HepG2 (cell line): ENCODE measurements around the gene SLC50A1. TPM values are rescaled to one million over a fixed set of nuclear protein-coding genes. Genes with fewer than 3 reads are reported as not detected.

Experiments
- GATAD2A ChIP-seq: IDR thresholded peaks from 2 replicates; pipeline ENCODE4 v1.6.1; 2016
- GPN1 ChIP-seq: sonication (generic); formaldehyde crosslinking; IDR thresholded peaks from 2 replicates; pipeline ENCODE4 v1.5.1; 2020; ENCODE audit warnings: missing genetic modification reagents, borderline replicate concordance
- HDAC6 ChIP-seq: fragments of 200-600 bp; sonication (generic); IDR thresholded peaks from 2 replicates; pipeline ENCODE4 v1.7.0; 2017; ENCODE audit warnings: mild to moderate bottlenecking, antibody characterized with exemption, low read length, low read depth
- MYNN ChIP-seq: sonication (generic); formaldehyde crosslinking; IDR thresholded peaks from 2 replicates; pipeline ENCODE4 v1.4.0; 2020; ENCODE audit warnings: mild to moderate bottlenecking, low read depth, missing genetic modification reagents
- SIN3B ChIP-seq: fragments of 150-350 bp; IDR thresholded peaks from 2 replicates; pipeline ENCODE4 v1.6.1; 2014; ENCODE audit warnings: low read length
- SP140L ChIP-seq: sonication (generic); formaldehyde crosslinking; IDR thresholded peaks from 2 replicates; pipeline ENCODE4 v1.4.0; 2020; ENCODE audit warnings: missing genetic modification reagents, borderline replicate concordance
- SP4 ChIP-seq: sonication (generic); formaldehyde crosslinking; IDR thresholded peaks from 2 replicates; pipeline ENCODE4 v1.8.1; 2023; ENCODE audit warnings: mild to moderate bottlenecking, missing genetic modification reagents
- TCF7L2 ChIP-seq: IDR thresholded peaks from 2 replicates; pipeline ENCODE4 v1.6.1; 2011; ENCODE audit warnings: mild to moderate bottlenecking, low read depth, low read length, moderate library complexity
- ZFP90 ChIP-seq: sonication (generic); formaldehyde crosslinking; IDR thresholded peaks from 2 replicates; pipeline ENCODE4 v1.8.0; 2022; ENCODE audit warnings: missing genetic modification reagents, mild to moderate bottlenecking, inconsistent platforms, borderline replicate concordance
- ZNF160 ChIP-seq: sonication (generic); formaldehyde crosslinking; IDR thresholded peaks from 2 replicates; pipeline ENCODE4 v1.8.0; 2022; ENCODE audit warnings: mild to moderate bottlenecking, inconsistent platforms, missing genetic modification reagents
- ZNF549 ChIP-seq: sonication (generic); formaldehyde crosslinking; IDR thresholded peaks from 2 replicates; pipeline ENCODE4 v1.5.0; 2020; ENCODE audit warnings: missing genetic modification reagents
- ZNF552 ChIP-seq: sonication (generic); formaldehyde crosslinking; IDR thresholded peaks from 2 replicates; pipeline ENCODE4 v1.9.0; 2022; ENCODE audit warnings: missing genetic modification reagents, mild to moderate bottlenecking, borderline replicate concordance
- ZNF644 ChIP-seq: IDR thresholded peaks from 2 replicates; pipeline ENCODE4 v1.6.1; 2016; ENCODE audit warnings: low read depth
- ZNF674 ChIP-seq: sonication (generic); formaldehyde crosslinking; IDR thresholded peaks from 2 replicates; pipeline ENCODE4 v1.5.0; 2020; ENCODE audit warnings: low read depth, mild to moderate bottlenecking, missing genetic modification reagents
- polyA plus RNA-seq, 8 experiments: library from polyadenylated mRNA; depleted of rRNA in 3 of 8; stranded (reverse) in 7 of 8; unstranded in 1 of 8; fragments of >200 nt; fragmentation: Illumina TruSeq in 4 of 8; extraction: Trizol in 4 of 8; gene quantifications; 2 replicates each; pipeline versions ENCODE4 v1.2.1 to v1.2.3, GENCODE V29; 2011 to 2016; ENCODE audit warnings: low read depth in 4 of 8, missing spikeins in 1 of 8, mixed read lengths in 1 of 8; ENCODE audit not compliant: insufficient read depth in 1 of 8
- total RNA-seq, 5 experiments: library from RNA; depleted of rRNA; stranded (reverse); fragments of >200 nt; fragmentation: Illumina TruSeq; extraction: Trizol; gene quantifications; 2 replicates each; pipeline ENCODE4 v1.2.3, GENCODE V29; 2016; ENCODE audit warnings: low read depth in 1 of 5
- TF ChIP-seq, protein P1 (sequence below): sonication (generic); formaldehyde crosslinking; IDR thresholded peaks from one replicate; pipeline ENCODE4 v1.5.1; 2020; ENCODE audit warnings: mild to moderate bottlenecking, missing genetic modification reagents; ENCODE audit errors: not compliant biosample characterization
- TF ChIP-seq, protein P2 (sequence below): sonication (generic); formaldehyde crosslinking; IDR thresholded peaks from 2 replicates; pipeline ENCODE4 v1.8.0; 2022; ENCODE audit warnings: low read depth, missing genetic modification reagents
- TF ChIP-seq, protein P3 (sequence below): sonication (generic); formaldehyde crosslinking; IDR thresholded peaks from 2 replicates; pipeline ENCODE4 v1.4.0; 2020; ENCODE audit warnings: missing genetic modification reagents, low read depth, mild to moderate bottlenecking, borderline replicate concordance
- TF ChIP-seq, protein P4 (sequence below): sonication (generic); formaldehyde crosslinking; IDR thresholded peaks from 2 replicates; pipeline ENCODE4 v1.4.0; 2020; ENCODE audit warnings: mild to moderate bottlenecking, missing genetic modification reagents
- TF ChIP-seq, protein P5 (sequence below): sonication (generic); formaldehyde crosslinking; IDR thresholded peaks from 2 replicates; pipeline ENCODE4 v1.5.0; 2020; ENCODE audit warnings: missing genetic modification reagents

Gene SLC50A1
- total and polyA plus RNA-seq, 2 of the 13 experiments (the other 11 are each of a cell fraction or from before 2014, with no cell fraction given), result 22.5 to 46.8 TPM

DNA sequence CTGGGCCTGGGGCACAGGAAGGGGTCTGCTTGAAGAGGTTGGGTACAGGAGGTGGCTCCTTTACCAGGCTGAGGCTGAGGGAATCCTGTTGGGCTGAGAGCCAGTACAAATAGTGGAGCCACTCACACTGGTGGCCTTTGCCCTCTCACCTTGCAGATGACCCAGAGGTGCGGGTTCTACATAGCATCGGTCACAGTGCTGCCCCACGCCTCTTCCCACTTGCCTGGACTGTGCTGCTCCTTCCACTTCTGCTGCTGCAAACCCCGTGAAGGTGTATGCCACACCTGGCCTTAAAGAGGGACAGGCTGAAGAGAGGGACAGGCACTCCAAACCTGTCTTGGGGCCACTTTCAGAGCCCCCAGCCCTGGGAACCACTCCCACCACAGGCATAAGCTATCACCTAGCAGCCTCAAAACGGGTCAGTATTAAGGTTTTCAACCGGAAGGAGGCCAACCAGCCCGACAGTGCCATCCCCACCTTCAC, 1.8 kb upstream of the SLC50A1 start (continued):
- TF ChIP-seq, protein P1, sequence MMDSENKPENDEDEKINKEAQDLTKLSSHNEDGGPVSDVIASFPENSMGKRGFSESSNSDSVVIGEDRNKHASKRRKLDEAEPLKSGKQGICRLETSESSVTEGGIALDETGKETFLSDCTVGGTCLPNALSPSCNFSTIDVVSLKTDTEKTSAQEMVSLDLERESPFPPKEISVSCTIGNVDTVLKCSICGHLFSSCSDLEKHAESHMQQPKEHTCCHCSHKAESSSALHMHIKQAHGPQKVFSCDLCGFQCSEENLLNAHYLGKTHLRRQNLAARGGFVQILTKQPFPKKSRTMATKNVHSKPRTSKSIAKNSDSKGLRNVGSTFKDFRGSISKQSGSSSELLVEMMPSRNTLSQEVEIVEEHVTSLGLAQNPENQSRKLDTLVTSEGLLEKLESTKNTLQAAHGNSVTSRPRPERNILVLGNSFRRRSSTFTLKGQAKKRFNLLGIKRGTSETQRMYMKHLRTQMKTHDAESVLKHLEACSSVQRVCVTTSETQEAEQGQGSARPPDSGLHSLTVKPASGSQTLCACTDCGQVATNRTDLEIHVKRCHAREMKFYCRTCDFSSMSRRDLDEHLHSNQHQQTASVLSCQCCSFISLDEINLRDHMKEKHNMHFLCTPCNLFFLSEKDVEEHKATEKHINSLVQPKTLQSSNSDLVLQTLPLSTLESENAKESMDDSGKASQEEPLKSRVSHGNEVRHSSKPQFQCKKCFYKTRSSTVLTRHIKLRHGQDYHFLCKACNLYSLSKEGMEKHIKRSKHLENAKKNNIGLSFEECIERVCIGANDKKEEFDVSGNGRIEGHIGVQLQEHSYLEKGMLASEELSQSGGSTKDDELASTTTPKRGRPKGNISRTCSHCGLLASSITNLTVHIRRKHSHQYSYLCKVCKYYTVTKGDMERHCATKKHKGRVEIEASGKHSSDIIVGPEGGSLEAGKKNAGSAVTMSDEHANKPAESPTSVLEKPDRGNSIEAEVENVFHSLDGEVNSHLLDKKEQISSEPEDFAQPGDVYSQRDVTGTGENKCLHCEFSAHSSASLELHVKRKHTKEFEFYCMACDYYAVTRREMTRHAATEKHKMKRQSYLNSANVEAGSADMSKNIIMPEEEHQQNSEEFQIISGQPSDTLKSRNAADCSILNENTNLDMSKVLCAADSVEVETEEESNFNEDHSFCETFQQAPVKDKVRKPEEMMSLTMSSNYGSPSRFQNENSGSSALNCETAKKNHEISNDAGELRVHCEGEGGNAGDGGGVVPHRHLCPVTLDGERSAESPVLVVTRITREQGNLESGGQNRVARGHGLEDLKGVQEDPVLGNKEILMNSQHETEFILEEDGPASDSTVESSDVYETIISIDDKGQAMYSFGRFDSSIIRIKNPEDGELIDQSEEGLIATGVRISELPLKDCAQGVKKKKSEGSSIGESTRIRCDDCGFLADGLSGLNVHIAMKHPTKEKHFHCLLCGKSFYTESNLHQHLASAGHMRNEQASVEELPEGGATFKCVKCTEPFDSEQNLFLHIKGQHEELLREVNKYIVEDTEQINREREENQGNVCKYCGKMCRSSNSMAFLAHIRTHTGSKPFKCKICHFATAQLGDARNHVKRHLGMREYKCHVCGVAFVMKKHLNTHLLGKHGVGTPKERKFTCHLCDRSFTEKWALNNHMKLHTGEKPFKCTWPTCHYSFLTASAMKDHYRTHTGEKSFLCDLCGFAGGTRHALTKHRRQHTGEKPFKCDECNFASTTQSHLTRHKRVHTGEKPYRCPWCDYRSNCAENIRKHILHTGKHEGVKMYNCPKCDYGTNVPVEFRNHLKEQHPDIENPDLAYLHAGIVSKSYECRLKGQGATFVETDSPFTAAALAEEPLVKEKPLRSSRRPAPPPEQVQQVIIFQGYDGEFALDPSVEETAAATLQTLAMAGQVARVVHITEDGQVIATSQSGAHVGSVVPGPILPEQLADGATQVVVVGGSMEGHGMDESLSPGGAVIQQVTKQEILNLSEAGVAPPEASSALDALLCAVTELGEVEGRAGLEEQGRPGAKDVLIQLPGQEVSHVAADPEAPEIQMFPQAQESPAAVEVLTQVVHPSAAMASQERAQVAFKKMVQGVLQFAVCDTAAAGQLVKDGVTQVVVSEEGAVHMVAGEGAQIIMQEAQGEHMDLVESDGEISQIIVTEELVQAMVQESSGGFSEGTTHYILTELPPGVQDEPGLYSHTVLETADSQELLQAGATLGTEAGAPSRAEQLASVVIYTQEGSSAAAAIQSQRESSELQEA (CRISPR knock-in tag), result no peak
- TF ChIP-seq, protein P2, sequence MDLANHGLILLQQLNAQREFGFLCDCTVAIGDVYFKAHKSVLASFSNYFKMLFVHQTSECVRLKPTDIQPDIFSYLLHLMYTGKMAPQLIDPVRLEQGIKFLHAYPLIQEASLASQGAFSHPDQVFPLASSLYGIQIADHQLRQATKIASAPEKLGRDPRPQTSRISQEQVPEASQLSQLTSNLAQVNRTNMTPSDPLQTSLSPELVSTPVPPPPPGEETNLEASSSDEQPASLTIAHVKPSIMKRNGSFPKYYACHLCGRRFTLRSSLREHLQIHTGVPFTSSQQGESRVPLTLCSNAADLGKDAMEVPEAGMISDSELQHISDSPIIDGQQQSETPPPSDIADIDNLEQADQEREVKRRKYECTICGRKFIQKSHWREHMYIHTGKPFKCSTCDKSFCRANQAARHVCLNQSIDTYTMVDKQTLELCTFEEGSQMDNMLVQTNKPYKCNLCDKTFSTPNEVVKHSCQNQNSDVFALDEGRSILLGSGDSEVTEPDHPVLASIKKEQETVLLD (CRISPR knock-in tag), result no peak
- TF ChIP-seq TCF7L2 (no peak), SP4 (CRISPR knock-in tag) (no peak), SP140L (CRISPR knock-in tag) (no peak), ZNF549 (no peak), GPN1 (CRISPR knock-in tag) (no peak), ZNF552 (no peak), ZFP90 (CRISPR knock-in tag) (no peak), ZNF674 (no peak), SIN3B (no peak), MYNN (no peak), GATAD2A (CRISPR knock-in tag) (0 out of 2 replicates have a peak, but pooled peaks have one; percentile 39), ZNF160 (CRISPR knock-in tag) (no peak), ZNF644 (CRISPR knock-in tag) (no peak), HDAC6 (no peak)
- TF ChIP-seq, protein P3, sequence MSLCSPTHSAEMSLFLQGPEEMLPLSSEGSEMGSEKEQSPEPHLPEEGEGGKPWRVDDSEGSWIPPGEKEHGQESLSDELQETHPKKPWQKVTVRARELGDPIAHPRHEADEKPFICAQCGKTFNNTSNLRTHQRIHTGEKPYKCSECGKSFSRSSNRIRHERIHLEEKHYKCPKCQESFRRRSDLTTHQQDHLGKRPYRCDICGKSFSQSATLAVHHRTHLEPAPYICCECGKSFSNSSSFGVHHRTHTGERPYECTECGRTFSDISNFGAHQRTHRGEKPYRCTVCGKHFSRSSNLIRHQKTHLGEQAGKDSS (CRISPR knock-in tag), result no peak
- TF ChIP-seq, protein P4, sequence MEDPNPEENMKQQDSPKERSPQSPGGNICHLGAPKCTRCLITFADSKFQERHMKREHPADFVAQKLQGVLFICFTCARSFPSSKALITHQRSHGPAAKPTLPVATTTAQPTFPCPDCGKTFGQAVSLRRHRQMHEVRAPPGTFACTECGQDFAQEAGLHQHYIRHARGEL (CRISPR knock-in tag), result no peak
- TF ChIP-seq, protein P5, sequence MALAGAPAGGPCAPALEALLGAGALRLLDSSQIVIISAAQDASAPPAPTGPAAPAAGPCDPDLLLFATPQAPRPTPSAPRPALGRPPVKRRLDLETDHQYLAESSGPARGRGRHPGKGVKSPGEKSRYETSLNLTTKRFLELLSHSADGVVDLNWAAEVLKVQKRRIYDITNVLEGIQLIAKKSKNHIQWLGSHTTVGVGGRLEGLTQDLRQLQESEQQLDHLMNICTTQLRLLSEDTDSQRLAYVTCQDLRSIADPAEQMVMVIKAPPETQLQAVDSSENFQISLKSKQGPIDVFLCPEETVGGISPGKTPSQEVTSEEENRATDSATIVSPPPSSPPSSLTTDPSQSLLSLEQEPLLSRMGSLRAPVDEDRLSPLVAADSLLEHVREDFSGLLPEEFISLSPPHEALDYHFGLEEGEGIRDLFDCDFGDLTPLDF, result no peak
